Keratinocyte (primary cell): ENCODE measurements around the gene ZNF888. TPM values are rescaled to one million over a fixed set of nuclear protein-coding genes. Genes with fewer than 3 reads are reported as not detected.
"Not testable (repeated sequence)": the region's sequence is repeated elsewhere in the genome, so short reads cannot be mapped to it uniquely, and the experiment has no call there.

ENCODE experiments used
- DNase-seq: peaks from one replicate; pipeline ENCODE4 v3.0.0-alpha.2; 2011; ENCODE audit warnings: low read depth, missing footprints, low spot score
- FAIRE-seq: peaks from 2 replicates; lab custom pipeline; 2011; peaks lifted over from hg19 to GRCh38; lab: Jason Lieb, UNC
- H2AFZ ChIP-seq: 2 replicates; pipeline ENCODE4 v1.6.0; 2012; ENCODE audit warnings: low read length, control low read depth, inconsistent platforms; ENCODE audit not compliant: control insufficient read depth
- H3K27ac ChIP-seq: 2 replicates; pipeline ENCODE4 v1.5.1; 2011; ENCODE audit warnings: low read length; ENCODE audit not compliant: control insufficient read depth, insufficient read depth
- H3K27me3 ChIP-seq: 3 replicates; pipeline ENCODE4 v1.6.0; 2011; ENCODE audit warnings: low read length; ENCODE audit not compliant: control insufficient read depth, insufficient read depth; ENCODE audit errors: extremely low read depth
- H3K36me3 ChIP-seq, 2 experiments: 2 replicates in 1 of 2; 3 replicates in 1 of 2; pipeline ENCODE4 v1.5.1; 2011; ENCODE audit warnings: low read length in 2 of 2, mild to moderate bottlenecking in 1 of 2; ENCODE audit not compliant: control insufficient read depth in 2 of 2, insufficient read depth in 2 of 2; ENCODE audit errors: extremely low read depth in 1 of 2
- H3K4me1 ChIP-seq: 3 replicates; pipeline ENCODE4 v1.5.1; 2011; ENCODE audit warnings: low read length; ENCODE audit not compliant: control insufficient read depth, insufficient read depth; ENCODE audit errors: extremely low read depth
- H3K4me2 ChIP-seq: 3 replicates; pipeline ENCODE4 v1.6.0; 2011; ENCODE audit warnings: low read depth, low read length; ENCODE audit not compliant: control insufficient read depth, insufficient read depth; ENCODE audit errors: extremely low read depth
- H3K4me3 ChIP-seq, 3 experiments: fragments of 200-600 bp in 1 of 3; sonication (generic) in 1 of 3; 2 replicates in 2 of 3; 3 replicates in 1 of 3; pipeline ENCODE4 v1.5.1; 2011 to 2016; ENCODE audit warnings: low read length in 3 of 3, mild to moderate bottlenecking in 3 of 3, control low read depth in 2 of 3, inconsistent platforms in 1 of 3, low read depth in 1 of 3, mixed read lengths in 1 of 3, mixed run types in 1 of 3, moderate library complexity in 1 of 3; ENCODE audit not compliant: control insufficient read depth in 2 of 3, insufficient read depth in 2 of 3; ENCODE audit errors: extremely low read depth in 1 of 3
- H3K79me2 ChIP-seq: 2 replicates; pipeline ENCODE4 v1.6.0; 2012; ENCODE audit warnings: low read length; ENCODE audit not compliant: control insufficient read depth, insufficient read depth
- H3K9ac ChIP-seq: 3 replicates; pipeline ENCODE4 v1.6.0; 2011; ENCODE audit warnings: low read length; ENCODE audit not compliant: control insufficient read depth, insufficient read depth; ENCODE audit errors: extremely low read depth
- H3K9me1 ChIP-seq: 3 replicates; pipeline ENCODE4 v1.6.0; 2011; ENCODE audit warnings: low read length; ENCODE audit not compliant: control insufficient read depth, insufficient read depth; ENCODE audit errors: extremely low read depth
- H3K9me3 ChIP-seq: 2 replicates; pipeline ENCODE4 v1.5.1; 2012; ENCODE audit warnings: low read depth, low read length; ENCODE audit not compliant: control insufficient read depth
- H4K20me1 ChIP-seq: 3 replicates; pipeline ENCODE4 v1.6.0; 2011; ENCODE audit warnings: low read length; ENCODE audit not compliant: control insufficient read depth, insufficient read depth; ENCODE audit errors: extremely low read depth
- EZH2 ChIP-seq: IDR thresholded peaks from one replicate; pipeline ENCODE4 v1.6.1; 2012; ENCODE audit warnings: inconsistent platforms, mild to moderate bottlenecking, low read length, moderate library complexity
- dilution Hi-C: fragments of 300-500 bp; cut with MboI; formaldehyde crosslinking; loops from one replicate; pipeline ENCODE4 v1.7.0; 2020; ENCODE audit warnings: low sequenced_read_pairs; ENCODE audit not compliant: extremely low pct_ligation_motif_present
- polyA plus RNA-seq, 5 experiments: library from polyadenylated mRNA; depleted of rRNA in 3 of 5; stranded (reverse) in 3 of 5; stranded (forward) in 1 of 5; unstranded in 1 of 5; fragments of >200 nt; gene quantifications; 1 replicate in 1 of 5; 2 replicates in 3 of 5; 3 replicates in 1 of 5; pipeline versions ENCODE4 v1.2.1 to v1.2.3, GENCODE V29; 2011 to 2012; ENCODE audit warnings: missing spikeins in 2 of 5, low read depth in 1 of 5, low replicate concordance in 1 of 5
- TF ChIP-seq, protein P1 (sequence below), 3 experiments: IDR thresholded peaks in 1 of 3; conservative IDR thresholded peaks in 1 of 3; optimal IDR thresholded peaks in 1 of 3; 2 replicates in 2 of 3; 3 replicates in 1 of 3; pipeline versions ENCODE3 to v1.5.1; 2011; ENCODE audit warnings: low read length in 3 of 3, mild to moderate bottlenecking in 3 of 3, moderate library complexity in 2 of 3, control low read depth in 1 of 3, inconsistent platforms in 1 of 3; ENCODE audit not compliant: insufficient read depth in 2 of 3; ENCODE audit errors: extremely low read depth in 1 of 3

The ZNF888 gene
- polyA plus RNA-seq, 1 donor (not counting 4 experiments of a cell fraction or from before 2014, with no cell fraction given), result 3.1 TPM

DNA sequence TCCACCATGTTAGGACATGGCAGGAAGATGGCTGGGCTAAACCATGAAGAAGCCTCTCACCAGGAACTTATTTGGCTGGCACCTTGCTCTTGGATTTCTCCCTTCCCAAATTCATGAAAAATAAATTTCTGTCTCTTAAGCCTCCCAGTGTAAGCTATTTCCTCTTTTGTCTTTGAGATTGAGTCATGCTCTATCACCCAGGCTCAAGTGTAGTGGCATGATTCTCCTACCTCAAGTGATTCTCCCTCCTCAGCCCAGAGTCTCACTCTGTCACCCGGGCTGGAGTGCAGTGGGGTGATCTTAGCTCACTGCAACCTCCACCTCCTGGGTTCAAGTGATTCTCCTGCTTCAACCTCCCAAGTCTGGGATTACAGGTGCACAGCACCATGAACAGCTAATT is 12.6 kb downstream of the ZNF888 start:
- Histone ChIP-seq H3K4me1 (no peaks in the 10 kb centered on the region), H3K4me3 (no peak overlapping the region)

DNA sequence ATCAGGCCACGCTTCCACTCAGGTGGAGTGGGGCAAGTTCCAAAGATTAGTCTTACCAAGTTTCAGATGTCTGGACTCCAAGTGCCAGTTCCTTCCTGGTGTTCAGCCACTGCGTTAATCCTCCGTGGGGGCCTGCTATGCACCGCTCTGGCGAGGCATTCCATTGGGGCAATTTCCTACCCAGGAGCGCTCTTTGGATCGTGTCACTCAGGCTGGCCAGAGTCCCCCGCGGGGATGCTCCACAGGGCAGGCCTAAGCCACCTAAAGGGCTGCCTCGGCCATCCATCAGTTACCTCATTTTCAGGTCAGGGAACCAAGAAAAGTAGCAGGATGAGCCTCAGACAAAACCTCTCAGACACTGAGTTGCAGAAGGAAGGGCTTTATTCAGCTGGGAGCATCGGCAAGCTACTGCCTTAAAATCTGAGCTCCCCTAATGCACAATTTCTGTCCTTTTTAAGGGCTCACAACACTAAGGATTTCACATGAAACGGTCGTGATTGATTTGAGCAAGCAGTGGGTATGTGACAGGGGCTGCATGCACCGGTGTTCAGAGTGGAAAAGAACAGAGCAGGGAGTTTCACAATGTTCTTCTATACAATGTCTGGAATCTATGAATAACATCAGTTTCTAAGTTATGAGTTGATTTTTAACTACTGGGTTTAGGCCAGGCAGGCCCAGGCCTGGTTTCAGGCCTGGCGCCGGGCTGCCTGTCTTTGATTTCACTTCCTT is 19.0 kb downstream of the ZNF888 start:
- dilution Hi-C loops, H4K20me1 ChIP-seq, H3K4me2 ChIP-seq, H3K27me3 ChIP-seq, H3K36me3 ChIP-seq, FAIRE-seq, H3K27ac ChIP-seq, H2AFZ ChIP-seq, DNase-seq, H3K9me1 ChIP-seq, H3K9me3 ChIP-seq, H3K79me2 ChIP-seq, H3K9ac ChIP-seq, H3K4me3 ChIP-seq, H3K4me1 ChIP-seq: not testable (repeated sequence)

More for the DNA sequence above, 12.6 kb downstream of the ZNF888 start:
- Histone ChIP-seq H3K9me1 (no peaks in the 10 kb centered on the region), H3K27ac (no peak overlapping the region), H3K36me3 (peaks cover 0 to 12% of the 10 kb centered on the region in 2 experiments), H2AFZ (no peak overlapping the region), H3K9me3 (peaks cover 3% of the 10 kb centered on the region), H3K27me3 (no peaks in the 10 kb centered on the region), H3K79me2 (no peaks in the 10 kb centered on the region), H3K4me2 (no peak overlapping the region), H4K20me1 (no peaks in the 10 kb centered on the region), H3K9ac (no peak overlapping the region)
- DNase-seq (no peak), FAIRE-seq (no peak)
- no peak for TF ChIP-seq EZH2
- TF ChIP-seq, protein P1, sequence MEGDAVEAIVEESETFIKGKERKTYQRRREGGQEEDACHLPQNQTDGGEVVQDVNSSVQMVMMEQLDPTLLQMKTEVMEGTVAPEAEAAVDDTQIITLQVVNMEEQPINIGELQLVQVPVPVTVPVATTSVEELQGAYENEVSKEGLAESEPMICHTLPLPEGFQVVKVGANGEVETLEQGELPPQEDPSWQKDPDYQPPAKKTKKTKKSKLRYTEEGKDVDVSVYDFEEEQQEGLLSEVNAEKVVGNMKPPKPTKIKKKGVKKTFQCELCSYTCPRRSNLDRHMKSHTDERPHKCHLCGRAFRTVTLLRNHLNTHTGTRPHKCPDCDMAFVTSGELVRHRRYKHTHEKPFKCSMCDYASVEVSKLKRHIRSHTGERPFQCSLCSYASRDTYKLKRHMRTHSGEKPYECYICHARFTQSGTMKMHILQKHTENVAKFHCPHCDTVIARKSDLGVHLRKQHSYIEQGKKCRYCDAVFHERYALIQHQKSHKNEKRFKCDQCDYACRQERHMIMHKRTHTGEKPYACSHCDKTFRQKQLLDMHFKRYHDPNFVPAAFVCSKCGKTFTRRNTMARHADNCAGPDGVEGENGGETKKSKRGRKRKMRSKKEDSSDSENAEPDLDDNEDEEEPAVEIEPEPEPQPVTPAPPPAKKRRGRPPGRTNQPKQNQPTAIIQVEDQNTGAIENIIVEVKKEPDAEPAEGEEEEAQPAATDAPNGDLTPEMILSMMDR (optimal IDR thresholded peaks at IDR 0.05 in 1 of 3, IDR thresholded peaks at IDR 0.05 in 1 of 3, conservative IDR thresholded peaks at IDR 0.05 in 1 of 3; ENCODE audit: extremely low read depth in 1 of 3, insufficient read depth in 2 of 3, low read length in 3 of 3), result no peak
- dilution Hi-C loops, result no loop called here
